ENCODE results near the gene KRTAP20-2.

Gene KRTAP20-2

DNA sequence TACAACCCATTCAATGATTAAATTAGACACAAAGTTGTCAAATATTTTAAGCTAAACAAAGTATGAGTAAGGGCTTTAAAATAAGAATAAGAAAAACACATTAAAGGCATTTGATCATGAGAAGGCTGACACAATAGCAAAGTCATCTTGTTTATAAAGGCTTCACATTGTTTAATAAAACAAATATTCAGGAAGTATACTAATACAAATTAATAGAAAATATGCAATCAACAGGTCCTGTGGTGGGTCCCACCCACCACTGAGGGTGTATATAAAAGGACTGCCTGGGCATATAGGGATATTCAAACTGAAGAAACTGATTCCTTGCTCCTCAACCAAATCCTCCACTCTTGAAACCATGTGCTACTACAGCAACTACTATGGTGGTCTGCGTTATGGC, at the start of gene KRTAP20-2:
KRTAP20-2 (plus strand) TSS at position 301 of the 400 bp plus-strand sequence; CDS start at position 359, 58 bp downstream.
- Histone ChIP-seq H3K4me3 (no peak within 1 kb of the TSS), H3K27me3 (no peaks in the 10 kb centered on the region), H3K36me3 (no peaks in the 10 kb centered on the region), H3K27ac (no peak within 1 kb of the TSS), H3K9me3 (no peaks in the 10 kb centered on the region), H3K4me1 (no peaks in the 10 kb centered on the region)
- DNase-seq = no peak
- TF ChIP-seq, protein P1, sequence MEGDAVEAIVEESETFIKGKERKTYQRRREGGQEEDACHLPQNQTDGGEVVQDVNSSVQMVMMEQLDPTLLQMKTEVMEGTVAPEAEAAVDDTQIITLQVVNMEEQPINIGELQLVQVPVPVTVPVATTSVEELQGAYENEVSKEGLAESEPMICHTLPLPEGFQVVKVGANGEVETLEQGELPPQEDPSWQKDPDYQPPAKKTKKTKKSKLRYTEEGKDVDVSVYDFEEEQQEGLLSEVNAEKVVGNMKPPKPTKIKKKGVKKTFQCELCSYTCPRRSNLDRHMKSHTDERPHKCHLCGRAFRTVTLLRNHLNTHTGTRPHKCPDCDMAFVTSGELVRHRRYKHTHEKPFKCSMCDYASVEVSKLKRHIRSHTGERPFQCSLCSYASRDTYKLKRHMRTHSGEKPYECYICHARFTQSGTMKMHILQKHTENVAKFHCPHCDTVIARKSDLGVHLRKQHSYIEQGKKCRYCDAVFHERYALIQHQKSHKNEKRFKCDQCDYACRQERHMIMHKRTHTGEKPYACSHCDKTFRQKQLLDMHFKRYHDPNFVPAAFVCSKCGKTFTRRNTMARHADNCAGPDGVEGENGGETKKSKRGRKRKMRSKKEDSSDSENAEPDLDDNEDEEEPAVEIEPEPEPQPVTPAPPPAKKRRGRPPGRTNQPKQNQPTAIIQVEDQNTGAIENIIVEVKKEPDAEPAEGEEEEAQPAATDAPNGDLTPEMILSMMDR (IDR thresholded peaks at IDR 0.05) = no peak
- intact Hi-C loops (cut with DNase I; ENCODE audit: low total_unique reads) = no loop called here

DNA sequence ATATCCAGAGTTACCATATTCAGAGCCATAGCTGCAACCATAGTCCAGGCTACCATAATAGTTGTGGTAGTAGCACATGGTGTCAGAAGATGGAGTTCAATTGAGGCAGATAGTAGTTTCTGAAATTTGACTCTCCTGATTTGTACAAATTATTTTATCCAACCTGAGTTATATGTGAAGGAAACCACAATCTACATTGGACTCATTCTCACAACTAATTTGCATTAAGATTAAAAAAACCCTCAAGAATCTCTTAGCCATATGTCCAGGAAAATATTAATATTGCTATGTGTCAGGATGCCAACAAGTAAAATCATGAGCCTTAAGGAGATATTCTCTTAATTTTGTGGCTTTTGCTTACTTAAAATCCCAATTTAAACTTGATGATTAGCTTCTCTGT, 44.7 kb upstream of the KRTAP20-2 start, which contains the start of gene KRTAP22-2:
KRTAP22-2 (minus strand) TSS at position 101 of the 400 bp plus-strand sequence.
- no peak within 1 kb of the TSS for H3K27ac ChIP-seq
- no peaks in the 10 kb centered on the region for H3K27me3 ChIP-seq
- H3K36me3 ChIP-seq = no peaks in the 10 kb centered on the region
- no peaks in the 10 kb centered on the region for H3K9me3 ChIP-seq
- DNase-seq = no peak
- intact Hi-C loops (cut with DNase I; ENCODE audit: low total_unique reads) = no loop called here
- H3K4me3 ChIP-seq = no peak within 1 kb of the TSS
- TF ChIP-seq, protein P1 (IDR thresholded peaks at IDR 0.05) = no peak
- H3K4me1 ChIP-seq = no peaks in the 10 kb centered on the region

DNA sequence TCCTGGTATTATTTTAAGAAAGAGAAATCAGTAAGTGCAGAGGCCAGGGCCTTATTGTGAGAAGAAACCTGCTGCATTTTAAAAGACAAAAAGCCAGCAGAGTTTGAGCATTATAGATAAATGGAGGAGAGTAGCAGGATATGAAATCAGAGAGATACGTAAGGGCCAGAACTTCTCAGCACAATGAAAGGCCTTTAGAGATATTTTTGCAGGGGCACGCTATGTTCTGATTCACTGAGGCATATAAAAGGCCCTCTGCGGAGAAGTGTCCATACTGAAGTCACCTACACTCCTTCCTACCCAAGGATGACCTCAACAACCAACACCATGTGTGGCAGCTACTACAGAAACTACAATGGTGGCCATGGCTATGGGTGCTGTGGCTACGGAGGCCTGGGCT, 42.9 kb upstream of the KRTAP20-2 start, which contains the start of gene KRTAP6-3:
KRTAP6-3 (plus strand) TSS at position 301 of the 400 bp plus-strand sequence; CDS start at position 307, 6 bp downstream.
- TF ChIP-seq, protein P1 (IDR thresholded peaks at IDR 0.05) = no peak
- no peaks in the 10 kb centered on the region for H3K36me3 ChIP-seq
- H3K27me3 ChIP-seq = no peaks in the 10 kb centered on the region

DNA sequence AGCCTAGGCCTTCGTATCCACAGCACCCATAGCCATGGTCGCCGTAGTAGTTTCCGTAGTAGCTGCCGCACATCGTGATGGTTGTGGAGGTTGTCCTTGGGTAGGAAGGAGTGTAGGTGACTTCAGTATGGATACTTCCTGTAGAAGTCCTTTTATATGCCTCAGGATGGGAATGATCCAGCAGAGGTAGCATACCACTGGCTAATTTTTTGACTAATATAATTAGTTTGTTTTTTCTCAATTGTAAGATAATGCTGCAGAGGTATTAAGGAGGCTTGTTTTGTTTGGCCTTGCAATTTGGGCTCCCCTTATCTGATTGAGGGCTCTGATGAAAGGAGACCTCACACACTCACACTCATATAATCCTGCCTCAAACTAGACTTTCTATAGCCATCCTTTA, 36.2 kb upstream of the KRTAP20-2 start, which contains the start of gene KRTAP6-2:
KRTAP6-2 (minus strand) TSS at position 101 of the 400 bp plus-strand sequence; CDS start at position 73, 28 bp downstream.
- no peak for DNase-seq
- TF ChIP-seq, protein P1 (IDR thresholded peaks at IDR 0.05) = no peak
- Histone ChIP-seq H3K36me3 (no peaks in the 10 kb centered on the region), H3K9me3 (no peaks in the 10 kb centered on the region), H3K27ac (no peak within 1 kb of the TSS), H3K27me3 (no peaks in the 10 kb centered on the region), H3K4me1 (no peaks in the 10 kb centered on the region), H3K4me3 (no peak within 1 kb of the TSS)
- intact Hi-C loops (cut with DNase I; ENCODE audit: low total_unique reads) = no loop called here

More for the DNA sequence above, 42.9 kb upstream of the KRTAP20-2 start, which contains the start of gene KRTAP6-3:
- H3K4me1 ChIP-seq = no peaks in the 10 kb centered on the region
- no peak within 1 kb of the TSS for H3K4me3 ChIP-seq
- no peaks in the 10 kb centered on the region for H3K9me3 ChIP-seq
- no peak within 1 kb of the TSS for H3K27ac ChIP-seq
- intact Hi-C loops (cut with DNase I; ENCODE audit: low total_unique reads) = no loop called here
- DNase-seq = no peak

DNA sequence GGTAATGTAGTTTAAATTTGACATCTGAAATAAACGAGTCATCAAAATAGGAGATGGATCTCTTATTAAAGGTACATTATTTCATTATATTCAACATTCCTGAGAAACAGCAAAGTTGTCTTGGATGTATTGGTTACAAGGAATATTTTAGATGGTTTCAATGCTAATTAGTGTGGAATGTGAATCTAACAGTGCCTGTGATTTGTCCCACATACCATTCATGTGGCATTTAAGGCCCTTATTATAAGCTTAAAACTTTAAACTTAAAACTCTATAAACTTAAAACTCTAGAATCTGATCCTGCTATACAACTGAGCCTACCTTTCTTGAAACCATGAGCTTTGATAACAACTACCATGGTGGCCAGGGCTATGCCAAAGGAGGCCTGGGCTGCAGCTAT, 34.2 kb upstream of the KRTAP20-2 start, which contains the start of gene KRTAP22-1:
KRTAP22-1 (plus strand) TSS at position 301 of the 400 bp plus-strand sequence.
- TF ChIP-seq, protein P1 (IDR thresholded peaks at IDR 0.05) = no peak
- Histone ChIP-seq H3K27ac (no peak within 1 kb of the TSS), H3K4me3 (no peak within 1 kb of the TSS), H3K9me3 (no peaks in the 10 kb centered on the region), H3K36me3 (no peaks in the 10 kb centered on the region), H3K27me3 (no peaks in the 10 kb centered on the region), H3K4me1 (no peaks in the 10 kb centered on the region)
- intact Hi-C loops (cut with DNase I; ENCODE audit: low total_unique reads) = no loop called here
- DNase-seq = no peak
